Activated naive CD4-positive, alpha-beta T cell treated with anti-CD3 and anti-CD28 coated beads, Interleukin-2, amount 50 U/mL, for 24 hours (primary cell): ENCODE measurements around the gene NELFB.

ENCODE experiments used
- H3K27ac Mint-ChIP-seq: one replicate; pipeline ENCODE4 v1.8.0; 2021; ENCODE audit warnings: mild to moderate bottlenecking, mixed read lengths
- H3K27me3 Mint-ChIP-seq: one replicate; pipeline ENCODE4 v1.8.0; 2021; ENCODE audit warnings: mixed read lengths
- H3K36me3 Mint-ChIP-seq: one replicate; pipeline ENCODE4 v1.8.0; 2021; ENCODE audit warnings: mixed read lengths
- H3K4me1 Mint-ChIP-seq: one replicate; pipeline ENCODE4 v1.8.0; 2021; ENCODE audit warnings: mixed read lengths
- H3K4me3 Mint-ChIP-seq: one replicate; pipeline ENCODE4 v1.8.0; 2021; ENCODE audit warnings: mild to moderate bottlenecking, mixed read lengths
- H3K9me3 Mint-ChIP-seq: one replicate; pipeline ENCODE4 v1.8.0; 2021; ENCODE audit warnings: mixed read lengths

NELFB gene

DNA sequence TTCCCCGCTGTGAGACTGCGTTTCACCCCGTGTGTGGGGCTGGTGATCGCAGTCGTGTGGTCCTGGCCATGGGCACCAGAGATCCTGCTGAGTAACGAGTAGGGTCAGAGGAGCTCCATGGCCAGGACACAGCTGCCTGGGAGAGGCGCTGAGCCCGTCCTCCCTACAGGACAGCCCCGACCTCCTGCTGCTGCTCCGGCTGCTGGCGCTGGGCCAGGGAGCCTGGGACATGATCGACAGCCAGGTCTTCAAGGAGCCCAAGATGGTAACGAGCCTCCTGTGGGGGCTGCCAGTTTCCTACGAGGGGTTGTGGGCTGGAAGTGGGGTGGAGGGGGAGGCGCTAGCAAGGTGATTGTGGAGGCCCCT is 11.0 kb downstream of the NELFB start:
- H3K27ac Mint-ChIP-seq = no peak overlapping the region
- H3K36me3 Mint-ChIP-seq = peaks cover 12% of the 10 kb centered on the region
- H3K4me1 Mint-ChIP-seq = peaks cover 2% of the 10 kb centered on the region
- H3K4me3 Mint-ChIP-seq = no peak overlapping the region
- H3K27me3 Mint-ChIP-seq = no peaks in the 10 kb centered on the region
- H3K9me3 Mint-ChIP-seq = no peaks in the 10 kb centered on the region

DNA sequence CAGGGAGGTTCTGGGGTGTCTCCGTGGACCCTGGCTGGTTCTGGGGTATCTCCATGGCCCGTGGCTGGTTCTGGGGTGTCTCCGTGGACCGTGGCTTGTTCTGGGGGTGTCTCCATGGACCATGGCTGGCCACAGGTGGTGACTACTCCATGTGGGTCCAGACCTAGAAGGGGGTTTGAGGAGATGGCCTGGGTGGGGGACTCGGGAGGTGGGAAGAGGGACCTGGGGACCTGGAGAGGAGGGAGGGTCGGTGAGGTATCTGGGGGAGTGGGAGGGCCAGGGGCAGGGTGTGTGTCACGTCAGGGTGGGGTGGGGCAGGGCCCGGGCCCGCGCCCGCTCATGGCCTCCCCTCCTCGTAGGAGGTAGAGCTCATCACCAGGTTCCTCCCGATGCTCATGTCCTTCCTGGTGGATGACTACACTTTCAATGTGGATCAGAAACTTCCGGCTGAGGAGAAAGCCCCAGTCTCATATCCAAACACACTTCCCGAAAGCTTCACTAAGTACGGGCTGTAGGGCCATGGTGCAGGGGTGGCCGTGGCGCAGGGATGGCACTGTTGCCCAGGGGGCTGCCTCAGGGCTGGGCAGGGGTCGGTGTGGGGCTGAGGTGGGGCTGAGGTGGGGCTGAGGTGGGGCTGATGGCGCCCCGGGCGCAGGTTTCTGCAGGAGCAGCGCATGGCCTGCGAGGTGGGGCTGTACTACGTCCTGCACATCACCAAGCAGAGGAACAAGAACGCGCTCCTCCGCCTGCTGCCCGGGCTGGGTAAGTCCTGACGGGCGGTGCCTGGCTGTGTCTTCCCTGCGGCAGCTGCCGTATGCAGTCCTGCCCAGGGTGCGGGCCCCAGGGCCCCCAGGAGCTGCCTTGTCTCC is 11.7 kb downstream of the NELFB start:
- Mint-ChIP-seq H3K36me3 (peaks cover 8% of the 10 kb centered on the region), H3K9me3 (no peaks in the 10 kb centered on the region), H3K27me3 (no peaks in the 10 kb centered on the region), H3K4me1 (peaks cover 7% of the 10 kb centered on the region), H3K4me3 (no peak overlapping the region), H3K27ac (no peak overlapping the region)

DNA sequence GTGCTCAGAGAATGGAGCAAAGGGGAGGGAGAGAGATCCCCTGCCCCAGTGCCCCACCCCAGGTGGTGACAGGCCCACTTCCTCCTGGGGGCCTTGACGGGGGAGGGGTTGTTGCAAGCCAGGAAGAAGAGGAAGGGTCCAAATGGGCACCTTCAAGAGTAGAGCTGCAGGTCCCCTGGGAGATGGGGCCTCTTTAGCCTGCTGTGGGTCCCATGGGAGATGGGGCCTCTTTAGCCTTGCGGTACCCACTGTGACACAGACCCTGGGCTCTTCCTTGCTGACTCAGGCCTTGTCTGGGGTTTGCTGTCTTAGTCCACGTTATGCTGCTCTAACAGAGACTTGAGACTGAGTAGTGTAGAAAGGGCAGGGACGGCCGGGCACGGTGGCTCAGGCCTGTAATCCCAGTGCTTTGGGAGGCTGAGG is 12.8 kb downstream of the NELFB start:
- no peaks in the 10 kb centered on the region for H3K9me3 Mint-ChIP-seq
- no peaks in the 10 kb centered on the region for H3K27me3 Mint-ChIP-seq
- peaks cover 7% of the 10 kb centered on the region for H3K4me1 Mint-ChIP-seq
- no peak overlapping the region for H3K27ac Mint-ChIP-seq
- no peak overlapping the region for H3K4me3 Mint-ChIP-seq
- H3K36me3 Mint-ChIP-seq = peaks cover 8% of the 10 kb centered on the region

DNA sequence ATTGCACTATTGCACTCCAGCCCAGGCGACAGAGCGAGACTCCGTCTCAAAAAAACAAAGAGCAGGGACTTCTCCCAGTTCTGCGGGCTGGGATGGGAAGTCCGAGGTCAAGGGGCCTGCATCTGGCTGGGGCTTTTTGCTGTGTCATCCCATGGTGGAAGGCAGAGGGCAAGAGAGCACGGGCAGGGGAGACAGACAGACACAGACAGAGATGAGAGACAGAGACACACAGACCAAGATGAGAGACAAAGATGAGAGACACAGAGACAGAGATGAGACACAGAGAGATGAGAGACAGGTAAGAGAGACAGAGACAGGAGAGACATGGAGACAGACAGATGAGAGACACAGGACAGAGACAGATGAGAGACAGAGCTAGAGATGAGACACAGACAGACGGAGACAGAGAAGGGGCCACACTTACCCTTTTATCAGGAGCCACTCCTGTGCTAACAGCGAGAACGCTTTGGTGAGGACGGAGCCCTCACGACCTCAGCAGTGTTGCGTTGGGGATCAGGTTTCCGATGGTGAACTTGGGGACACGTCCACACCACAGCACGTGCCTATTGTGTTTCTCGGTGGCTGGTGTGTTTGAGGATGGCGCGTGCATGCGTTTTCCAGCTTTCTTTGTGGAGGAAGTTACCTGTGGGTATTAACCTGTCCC is 13.5 kb downstream of the NELFB start:
- Mint-ChIP-seq H3K9me3 (no peaks in the 10 kb centered on the region), H3K4me1 (peaks cover 7% of the 10 kb centered on the region), H3K36me3 (peaks cover 8% of the 10 kb centered on the region), H3K27me3 (no peaks in the 10 kb centered on the region), H3K27ac (no peak overlapping the region), H3K4me3 (no peak overlapping the region)

DNA sequence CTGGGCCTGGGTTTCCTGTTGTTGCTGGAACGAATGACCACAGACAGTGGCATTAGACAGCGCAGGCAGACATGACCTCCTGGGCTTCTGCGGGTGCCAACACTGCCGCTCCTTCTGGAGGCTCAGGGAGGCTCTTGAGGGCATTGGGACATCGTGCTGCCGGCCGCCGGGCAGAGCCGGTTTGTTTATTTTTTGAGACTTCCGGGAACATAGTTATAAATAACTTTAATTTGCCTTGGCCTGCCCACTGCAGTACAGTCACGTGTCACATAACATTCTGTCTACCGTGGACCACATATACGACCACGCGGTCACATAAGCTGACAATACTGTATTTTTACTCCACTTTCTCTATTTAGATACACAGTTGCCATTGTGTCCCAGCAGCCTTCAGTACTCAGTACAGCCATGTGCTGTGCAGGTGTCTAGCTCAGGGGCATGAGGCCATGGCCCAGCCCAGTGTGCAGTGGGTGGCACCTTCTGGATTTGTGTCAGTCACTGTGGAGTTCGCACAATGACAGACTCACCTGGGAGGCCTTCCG is 14.2 kb downstream of the NELFB start:
- H3K36me3 Mint-ChIP-seq = peaks cover 8% of the 10 kb centered on the region
- no peaks in the 10 kb centered on the region for H3K27me3 Mint-ChIP-seq
- H3K4me3 Mint-ChIP-seq = no peak overlapping the region
- H3K9me3 Mint-ChIP-seq = no peaks in the 10 kb centered on the region
- no peak overlapping the region for H3K27ac Mint-ChIP-seq
- peaks cover 7% of the 10 kb centered on the region for H3K4me1 Mint-ChIP-seq

DNA sequence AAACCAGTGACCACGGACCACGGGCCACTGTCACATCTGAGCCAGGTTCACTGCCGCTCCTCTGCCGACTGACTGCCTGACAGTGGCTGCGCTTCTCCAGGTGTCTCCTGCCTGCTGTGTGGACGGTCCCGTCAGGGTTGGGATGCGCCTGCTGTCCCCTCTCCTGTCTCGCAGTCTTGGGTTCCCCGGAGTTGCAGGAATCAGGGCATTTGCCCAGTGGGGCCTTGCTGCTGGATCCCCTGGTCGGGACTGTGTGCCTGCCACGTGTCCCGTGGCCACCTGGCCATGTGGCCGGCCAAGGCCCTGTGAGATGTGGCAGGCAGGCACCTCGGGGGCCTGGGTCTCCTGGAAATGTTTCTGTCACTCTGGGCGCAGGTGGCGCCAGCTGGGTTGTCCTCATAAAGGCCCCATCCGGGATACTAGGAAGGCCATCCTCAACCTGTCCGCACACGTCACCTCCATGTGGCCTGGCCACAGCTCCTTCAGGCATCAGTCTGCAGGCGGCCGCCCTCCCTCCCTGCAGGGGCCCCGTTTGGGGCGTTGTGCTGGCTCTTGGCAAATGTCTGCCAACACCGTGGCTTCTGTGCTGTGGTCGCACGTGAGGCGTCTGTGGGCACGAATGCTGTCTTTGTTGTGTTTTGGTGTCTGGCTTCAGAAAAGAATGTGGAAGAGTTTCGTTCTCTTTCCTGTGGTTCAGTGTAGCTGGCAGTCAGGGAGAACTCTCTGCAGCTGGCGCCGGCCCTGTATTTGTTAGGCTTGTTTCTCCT is 16.0 kb downstream of the NELFB start:
- Mint-ChIP-seq H3K27me3 (no peaks in the 10 kb centered on the region), H3K27ac (no peak overlapping the region), H3K4me1 (peaks cover 7% of the 10 kb centered on the region), H3K36me3 (peaks cover 8% of the 10 kb centered on the region), H3K4me3 (peak overlapping the region; percentile 26), H3K9me3 (no peaks in the 10 kb centered on the region)

DNA sequence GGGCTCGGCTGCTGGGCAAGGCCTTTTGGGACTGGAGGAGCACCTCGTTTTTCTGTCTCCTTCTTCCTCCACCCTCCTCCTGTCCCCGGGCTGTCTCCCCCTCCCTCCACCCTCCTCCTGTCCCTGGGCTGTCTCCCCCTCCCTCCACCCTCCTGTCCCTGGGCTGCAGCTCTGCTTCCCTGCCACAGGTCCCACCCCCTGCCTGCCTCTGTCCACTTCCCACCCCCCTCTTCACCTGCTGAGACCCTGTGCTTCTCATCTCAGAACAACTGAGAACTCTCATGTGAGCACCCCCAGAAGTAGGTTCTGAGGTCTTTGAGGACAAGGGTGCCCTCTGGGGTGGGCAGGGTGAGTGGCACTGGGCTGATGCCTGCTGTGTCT is 16.6 kb downstream of the NELFB start:
- Mint-ChIP-seq H3K9me3 (no peaks in the 10 kb centered on the region), H3K4me3 (peak overlapping the region; percentile 26), H3K27ac (no peak overlapping the region)

DNA sequence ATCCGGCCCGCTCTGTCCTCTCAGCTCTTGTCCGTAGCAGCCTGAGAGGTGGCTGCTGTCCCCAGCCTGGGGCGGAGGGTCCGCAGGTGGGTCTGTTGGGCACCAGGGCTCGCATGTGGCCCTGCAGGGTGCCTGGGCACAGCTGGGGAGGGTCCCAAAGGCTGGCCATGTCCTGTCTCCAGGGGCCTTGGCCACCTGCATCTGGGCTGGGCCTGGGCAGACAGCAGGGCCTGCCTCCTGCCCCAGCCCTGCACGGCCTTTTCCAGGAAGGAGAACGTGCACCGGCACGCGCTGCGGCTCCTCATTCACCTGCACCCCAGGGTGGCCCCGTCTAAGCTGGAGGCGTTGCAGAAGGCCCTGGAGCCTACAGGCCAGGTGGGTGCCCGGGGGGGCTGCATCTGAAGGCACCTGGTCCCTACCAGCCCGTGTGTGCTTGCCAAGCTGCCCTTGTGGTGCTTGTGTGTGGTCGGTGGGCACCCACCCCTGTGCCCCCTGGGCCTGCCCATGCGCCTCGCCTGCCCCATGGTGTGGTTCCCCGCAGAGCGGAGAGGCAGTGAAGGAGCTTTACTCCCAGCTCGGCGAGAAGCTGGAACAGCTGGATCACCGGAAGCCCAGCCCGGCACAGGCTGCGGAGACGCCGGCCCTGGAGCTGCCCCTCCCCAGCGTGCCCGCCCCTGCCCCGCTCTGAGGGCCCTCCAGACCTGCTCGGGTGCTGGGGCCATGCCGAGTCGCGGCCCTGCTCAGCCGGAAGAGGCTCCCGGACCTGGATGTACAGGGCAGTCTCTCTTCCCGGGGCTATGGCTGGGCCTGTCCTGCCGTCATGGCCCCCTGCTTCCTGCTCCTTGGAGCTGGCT is 17.3 kb downstream of the NELFB start:
- peak overlapping the region; percentile 11 for H3K4me3 Mint-ChIP-seq
- peak overlapping the region; percentile 30 for H3K27ac Mint-ChIP-seq
- no peaks in the 10 kb centered on the region for H3K9me3 Mint-ChIP-seq
- no peaks in the 10 kb centered on the region for H3K27me3 Mint-ChIP-seq
- H3K36me3 Mint-ChIP-seq = peaks cover 8% of the 10 kb centered on the region
- H3K4me1 Mint-ChIP-seq = peaks cover 14% of the 10 kb centered on the region

More for the DNA sequence above, 16.6 kb downstream of the NELFB start:
- H3K4me1 Mint-ChIP-seq = peaks cover 10% of the 10 kb centered on the region
- peaks cover 8% of the 10 kb centered on the region for H3K36me3 Mint-ChIP-seq
- H3K27me3 Mint-ChIP-seq = no peaks in the 10 kb centered on the region

DNA sequence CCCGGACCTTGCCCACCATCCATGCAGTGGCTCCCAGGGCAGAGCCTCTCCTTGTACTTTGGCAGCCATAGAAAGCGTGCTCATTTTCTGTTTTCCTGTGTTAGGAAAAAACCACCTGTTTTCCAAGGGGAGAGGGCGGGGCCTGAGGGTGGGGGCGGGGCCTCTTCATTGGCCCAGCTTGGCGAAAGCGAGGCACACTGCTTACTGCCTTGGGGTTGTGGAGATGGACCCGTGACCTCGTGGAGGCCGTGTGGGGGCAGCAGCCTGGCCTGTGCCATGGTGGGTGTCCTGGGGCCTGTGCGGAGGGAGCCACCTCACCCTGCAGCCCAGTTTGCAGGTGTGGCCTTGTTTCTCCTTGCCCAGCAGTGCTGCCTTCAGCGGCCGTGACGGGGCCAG is 18.0 kb downstream of the NELFB start:
- peaks cover 14% of the 10 kb centered on the region for H3K4me1 Mint-ChIP-seq
- H3K36me3 Mint-ChIP-seq = peaks cover 8% of the 10 kb centered on the region
- no peaks in the 10 kb centered on the region for H3K27me3 Mint-ChIP-seq
- no peaks in the 10 kb centered on the region for H3K9me3 Mint-ChIP-seq
- H3K4me3 Mint-ChIP-seq = no peak overlapping the region
- H3K27ac Mint-ChIP-seq = peak overlapping the region; percentile 30

DNA sequence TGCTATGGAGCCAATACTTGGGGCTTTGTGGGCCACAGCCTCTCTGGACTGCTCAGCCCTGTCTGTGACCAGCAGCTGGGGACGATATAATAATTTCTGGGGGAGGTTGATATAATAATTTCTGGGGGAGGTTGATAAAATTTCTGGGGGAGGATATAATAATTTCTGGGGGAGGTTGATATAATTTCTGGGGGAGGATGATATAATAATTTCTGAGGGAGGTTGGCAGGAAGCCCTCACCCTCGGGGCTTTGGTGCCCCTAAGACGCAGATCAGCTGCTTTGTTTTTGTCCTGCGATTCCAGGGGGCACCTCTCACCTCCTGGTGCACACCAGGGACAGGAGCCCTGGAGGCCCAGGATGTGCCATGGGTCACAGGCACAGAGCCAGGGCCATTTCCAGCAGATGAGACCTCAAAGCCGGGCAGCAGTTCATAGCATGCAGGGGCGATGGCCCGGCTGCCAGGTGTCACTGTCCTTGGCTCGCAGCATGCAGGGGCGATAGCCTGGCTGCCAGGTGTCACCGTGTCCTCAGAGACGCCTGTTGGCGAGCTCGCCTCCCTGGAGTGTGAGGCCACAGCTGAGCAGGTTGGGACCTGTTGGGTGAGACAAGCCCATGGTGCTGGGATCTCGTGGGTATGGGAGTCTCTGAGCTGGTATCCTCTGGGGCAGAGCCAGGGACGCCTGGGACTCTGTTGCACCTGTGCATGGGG is 18.6 kb downstream of the NELFB start:
- Mint-ChIP-seq H3K4me3 (no peak overlapping the region), H3K4me1 (peaks cover 14% of the 10 kb centered on the region), H3K27me3 (no peaks in the 10 kb centered on the region), H3K36me3 (peaks cover 6% of the 10 kb centered on the region), H3K27ac (no peak overlapping the region), H3K9me3 (no peaks in the 10 kb centered on the region)

DNA sequence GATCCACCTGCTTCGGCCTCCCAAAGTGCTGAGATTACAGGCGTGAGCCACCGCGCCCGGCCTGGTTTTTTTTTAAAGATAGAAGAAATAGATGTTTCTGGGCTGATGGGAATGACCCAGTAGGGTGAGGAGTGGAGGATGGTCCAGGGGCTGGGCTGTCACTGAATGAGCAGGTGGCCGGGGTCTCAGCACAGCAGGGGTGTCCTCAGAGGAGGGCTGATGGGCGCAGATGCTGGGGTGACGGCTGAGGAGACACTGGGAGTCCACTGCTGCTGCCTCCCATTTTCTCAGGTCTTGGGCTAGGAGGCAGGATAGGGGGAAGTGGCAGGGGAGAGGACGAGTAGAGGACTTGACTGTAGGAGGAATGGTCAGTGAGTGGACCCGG is 20.1 kb downstream of the NELFB start:
- H3K4me1 Mint-ChIP-seq = peaks cover 14% of the 10 kb centered on the region
- H3K9me3 Mint-ChIP-seq = no peaks in the 10 kb centered on the region
- peak overlapping the region; percentile 2 for H3K27ac Mint-ChIP-seq
- H3K4me3 Mint-ChIP-seq = no peak overlapping the region
- H3K27me3 Mint-ChIP-seq = no peaks in the 10 kb centered on the region
- no peaks in the 10 kb centered on the region for H3K36me3 Mint-ChIP-seq

DNA sequence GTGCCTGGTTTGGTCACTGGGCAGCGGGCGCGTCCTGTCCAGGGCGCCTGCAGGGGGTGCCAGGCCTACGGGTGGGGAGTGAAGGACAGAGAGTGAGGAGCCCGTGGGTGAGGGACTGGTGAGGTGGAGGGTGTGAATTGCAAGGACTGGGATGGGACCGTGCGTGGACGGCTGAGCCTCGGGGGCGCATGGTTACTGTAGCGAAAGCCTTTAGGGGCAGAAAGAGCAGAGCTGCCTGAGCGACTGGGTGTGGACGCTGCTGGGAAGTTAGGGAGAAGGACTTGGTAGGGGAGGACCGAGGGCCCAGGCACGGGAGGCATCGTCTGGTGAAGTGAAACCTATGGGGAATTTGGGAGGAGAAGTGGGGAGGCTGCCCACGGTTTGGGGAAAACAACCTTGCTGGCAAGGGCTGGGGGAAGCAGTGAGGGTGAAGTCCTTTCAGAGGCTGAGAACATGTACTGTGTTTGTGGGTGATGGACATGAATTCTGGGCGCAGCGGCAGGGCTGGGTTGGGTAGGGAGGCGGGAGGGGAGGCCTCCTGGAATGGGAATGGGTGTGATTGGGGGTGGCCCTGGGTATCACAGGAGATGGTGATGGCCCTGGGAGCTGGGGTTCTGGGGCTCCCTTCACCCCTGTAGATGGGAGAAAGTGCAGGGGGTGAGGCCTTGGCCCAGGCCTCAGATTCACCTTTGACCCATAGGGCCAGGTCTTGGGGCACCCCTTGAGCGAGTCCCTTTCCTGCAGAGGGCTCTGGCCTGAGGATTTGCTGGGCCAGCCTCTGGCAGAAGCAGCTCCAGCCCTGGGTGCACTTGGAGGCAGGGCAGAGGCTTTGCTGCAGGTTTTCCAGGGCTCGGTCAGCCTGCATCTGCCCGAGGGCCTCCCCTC is 20.7 kb downstream of the NELFB start:
- H3K27ac Mint-ChIP-seq = peak overlapping the region; percentile 2
- H3K36me3 Mint-ChIP-seq = no peaks in the 10 kb centered on the region
- H3K27me3 Mint-ChIP-seq = no peaks in the 10 kb centered on the region
- no peaks in the 10 kb centered on the region for H3K9me3 Mint-ChIP-seq
- H3K4me3 Mint-ChIP-seq = no peak overlapping the region
- H3K4me1 Mint-ChIP-seq = peaks cover 14% of the 10 kb centered on the region

DNA sequence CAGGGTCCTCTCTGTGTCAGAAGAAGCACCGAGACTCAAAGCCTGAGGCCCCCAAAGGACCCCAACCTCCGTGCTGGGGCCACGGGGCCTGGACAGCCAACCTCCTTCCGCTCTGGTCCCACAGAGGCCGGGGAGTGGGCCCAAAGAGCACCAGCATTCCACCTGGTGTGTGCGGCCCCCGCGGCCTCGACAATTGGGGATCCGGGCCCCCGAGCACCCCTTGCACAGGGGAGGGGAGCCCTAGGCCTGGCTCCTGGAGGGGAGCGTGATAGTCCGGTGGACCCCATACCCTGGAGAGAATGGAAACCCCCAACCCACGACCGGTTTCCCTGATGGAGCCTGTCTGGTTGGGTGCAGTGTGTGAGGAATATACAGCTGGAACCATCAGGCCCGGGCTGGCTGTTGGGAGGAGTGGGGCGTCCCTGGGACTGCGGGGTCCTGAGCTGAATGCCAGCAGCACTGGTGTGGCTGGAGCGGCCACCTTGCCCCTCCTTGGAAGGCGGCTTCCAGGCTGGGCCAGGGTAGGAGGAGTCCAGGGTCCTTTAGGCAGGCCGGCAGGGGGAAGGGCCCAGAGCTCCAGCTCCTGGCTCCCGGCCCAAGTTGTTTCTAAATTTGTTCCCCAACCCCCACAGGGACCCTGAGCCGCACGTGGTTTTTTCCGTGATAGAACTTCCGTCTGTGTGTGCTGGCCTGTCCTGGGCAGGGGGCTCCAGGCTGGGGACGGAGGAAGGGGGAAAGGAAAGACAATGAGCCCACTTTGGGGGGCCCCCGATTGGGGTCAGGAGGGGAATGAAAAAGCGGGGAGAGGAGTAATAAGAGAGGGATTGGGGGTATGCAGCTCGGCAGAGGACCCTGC is 21.6 kb downstream of the NELFB start:
- Mint-ChIP-seq H3K27me3 (no peaks in the 10 kb centered on the region), H3K9me3 (no peaks in the 10 kb centered on the region), H3K4me1 (peaks cover 7% of the 10 kb centered on the region), H3K4me3 (peak overlapping the region; percentile 33), H3K27ac (no peak overlapping the region), H3K36me3 (no peaks in the 10 kb centered on the region)
